NCI-H774 (cell line): ENCODE data around the gene RPGRIP1L.

Experiments used
- DNase-seq: peaks from one replicate; lab custom pipeline; 2025; lab: John Stamatoyannopoulos, UW

Gene RPGRIP1L

GRCh38 chr16:53703590-53704444 lies at the start of gene RPGRIP1L, which contains the start of gene FTO:
Gene RPGRIP1L (minus strand): TSS chr16:53703859. CDS start chr16:53700723, 3,136 bp downstream.
Gene FTO (plus strand): TSS chr16:53704156.
- DNase-seq: peak; percentile 98

GRCh38 chr16:53753431-53753830 lies 49.8 kb upstream of the RPGRIP1L start:
- no peak for DNase-seq

- DNase-seq: no peak
Measured at GRCh38 chr16:53752560-53752959, 48.9 kb upstream of the RPGRIP1L start.

GRCh38 chr16:53745753-53746266 lies 42.2 kb upstream of the RPGRIP1L start:
- DNase-seq: no peak

GRCh38 chr16:53745086-53745485 lies 41.4 kb upstream of the RPGRIP1L start:
- DNase-seq: no peak

GRCh38 chr16:53744449-53744848 lies 40.8 kb upstream of the RPGRIP1L start:
- no peak for DNase-seq

GRCh38 chr16:53743149-53743566 lies 39.5 kb upstream of the RPGRIP1L start:
- no peak for DNase-seq

- no peak for DNase-seq
Measured at GRCh38 chr16:53741546-53741945, 37.9 kb upstream of the RPGRIP1L start.

GRCh38 chr16:53740933-53741531 lies 37.4 kb upstream of the RPGRIP1L start:
- no peak for DNase-seq

- DNase-seq: no peak
Measured at GRCh38 chr16:53740476-53740875, 36.8 kb upstream of the RPGRIP1L start.

- no peak for DNase-seq
Measured at GRCh38 chr16:53737552-53737951, 33.9 kb upstream of the RPGRIP1L start.

- no peak for DNase-seq
Measured at GRCh38 chr16:53736297-53736696, 32.6 kb upstream of the RPGRIP1L start.

GRCh38 chr16:53734908-53735307 lies 31.2 kb upstream of the RPGRIP1L start:
- no peak for DNase-seq

GRCh38 chr16:53732296-53732929 lies 28.8 kb upstream of the RPGRIP1L start:
- DNase-seq: no peak

- DNase-seq: no peak
Measured at GRCh38 chr16:53730693-53731092, 27.0 kb upstream of the RPGRIP1L start.

- DNase-seq: no peak
Measured at GRCh38 chr16:53726625-53727024, 23.0 kb upstream of the RPGRIP1L start.

- DNase-seq: no peak
Measured at GRCh38 chr16:53721017-53721416, 17.4 kb upstream of the RPGRIP1L start.

GRCh38 chr16:53717577-53717976 lies 13.9 kb upstream of the RPGRIP1L start:
- DNase-seq: no peak

GRCh38 chr16:53715023-53715384 lies 11.3 kb upstream of the RPGRIP1L start:
- DNase-seq: no peak

GRCh38 chr16:53714205-53715022 lies 10.8 kb upstream of the RPGRIP1L start:
- DNase-seq: peak; percentile 32

- DNase-seq: no peak
Measured at GRCh38 chr16:53713403-53714204, 9.9 kb upstream of the RPGRIP1L start.
